HG02798 (cell line): ENCODE measurements around the gene ULBP2.
"Not testable (repeated sequence)": the region's sequence is repeated elsewhere in the genome, so short reads cannot be mapped to it uniquely, and the experiment has no call there.

ENCODE experiments used
- ATAC-seq: cut with Tn5 transposase; IDR thresholded peaks from one replicate; pipeline ENCODE4 v1.9.1; 2021; ENCODE audit warnings: mild to moderate bottlenecking; ENCODE audit not compliant: unreplicated experiment, poor library complexity

Gene ULBP2

DNA sequence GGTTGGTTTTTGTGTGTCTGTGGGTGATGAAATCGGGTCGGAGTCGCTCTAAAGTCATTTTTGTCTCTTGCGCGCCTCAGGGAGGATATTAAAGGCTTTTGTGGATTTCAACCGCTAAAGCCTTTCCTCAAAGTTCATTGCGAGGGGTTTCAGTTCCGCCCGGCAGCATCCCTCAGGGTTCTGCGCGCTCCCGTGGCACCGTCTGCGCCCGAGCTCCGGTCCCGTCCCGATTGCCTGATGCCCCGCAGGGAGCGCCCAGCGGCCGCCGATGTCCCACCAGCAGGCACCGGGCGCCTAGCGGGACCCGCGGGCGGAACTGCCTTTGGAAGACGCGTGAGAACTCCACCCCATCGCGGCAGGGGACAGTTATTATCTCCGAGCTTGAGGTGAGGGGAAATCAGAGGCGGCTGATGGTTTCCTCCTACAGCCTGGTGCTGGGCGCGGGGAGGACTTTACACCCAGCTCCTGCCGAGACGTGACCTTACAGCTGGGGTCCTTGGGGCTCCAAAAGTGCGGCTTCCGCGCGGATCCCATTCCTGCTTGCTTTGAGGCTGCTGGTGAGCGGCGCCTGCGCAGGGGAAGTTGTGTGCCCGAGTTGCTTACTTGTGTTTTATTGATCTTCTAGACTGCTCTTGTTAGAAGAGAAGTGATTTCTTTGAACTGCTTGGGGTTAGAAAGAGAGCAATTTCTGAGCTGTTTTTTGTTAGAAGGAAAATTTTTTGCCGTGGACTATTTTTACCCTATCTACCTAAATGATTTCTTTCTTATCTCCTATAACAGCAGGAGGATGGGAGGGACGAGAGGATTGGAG, 49.1 kb downstream of the ULBP2 start:
- ATAC-seq: no peak

DNA sequence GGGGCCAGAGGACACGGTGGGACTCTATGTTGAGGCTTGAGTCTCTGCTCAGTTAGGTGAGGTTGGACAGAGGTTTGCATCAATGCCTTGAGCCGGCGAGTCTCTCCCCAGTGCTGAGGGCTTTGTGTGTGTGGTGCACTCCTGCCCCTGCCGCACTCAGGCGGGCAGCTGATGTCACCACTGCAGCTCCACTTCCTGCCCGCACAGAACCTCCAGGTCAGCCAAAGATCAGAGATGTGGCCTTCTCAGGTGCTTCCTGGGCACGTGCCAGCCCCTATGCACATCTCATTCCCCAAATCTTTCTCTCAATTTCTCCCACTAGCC, 49.6 kb downstream of the ULBP2 start:
- ATAC-seq: not testable (repeated sequence)

DNA sequence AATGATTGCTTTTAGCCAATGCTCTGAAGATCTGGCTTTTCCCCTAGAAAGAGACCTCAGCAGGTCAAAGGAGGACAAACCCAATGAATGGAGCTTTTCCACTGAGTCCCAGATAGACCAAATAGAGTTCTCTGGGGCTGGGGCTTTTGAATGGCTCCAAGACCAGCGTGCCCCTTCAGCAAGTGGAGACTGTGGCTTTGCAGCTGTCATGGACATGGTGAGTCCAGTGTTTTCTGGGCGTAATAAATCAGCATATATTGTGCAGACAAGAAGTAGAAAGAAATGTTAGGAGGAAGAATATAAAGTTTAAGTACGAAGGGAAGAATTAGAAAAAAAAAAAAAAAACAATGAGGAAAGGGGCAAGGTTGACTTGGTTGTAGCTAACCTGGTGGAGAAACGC, 50.0 kb downstream of the ULBP2 start:
- no peak for ATAC-seq

- ATAC-seq: no peak
Observed at GRCh38 chr6:149995235-149995750, 53.5 kb downstream of the ULBP2 start.

GRCh38 chr6:149995971-149996370, 54.2 kb downstream of the ULBP2 start:
- ATAC-seq: no peak
